ENCODE results near the gene DPH6. TPM values are rescaled to one million over a fixed set of nuclear protein-coding genes. Genes with fewer than 3 reads are reported as not detected.
"Not testable (repeated sequence)": the region's sequence is repeated elsewhere in the genome, so short reads cannot be mapped to it uniquely, and the experiment has no call there.

Gene DPH6
- total RNA-seq, 2 experiments from 2014 or later = 10.5 to 10.8 TPM

DNA sequence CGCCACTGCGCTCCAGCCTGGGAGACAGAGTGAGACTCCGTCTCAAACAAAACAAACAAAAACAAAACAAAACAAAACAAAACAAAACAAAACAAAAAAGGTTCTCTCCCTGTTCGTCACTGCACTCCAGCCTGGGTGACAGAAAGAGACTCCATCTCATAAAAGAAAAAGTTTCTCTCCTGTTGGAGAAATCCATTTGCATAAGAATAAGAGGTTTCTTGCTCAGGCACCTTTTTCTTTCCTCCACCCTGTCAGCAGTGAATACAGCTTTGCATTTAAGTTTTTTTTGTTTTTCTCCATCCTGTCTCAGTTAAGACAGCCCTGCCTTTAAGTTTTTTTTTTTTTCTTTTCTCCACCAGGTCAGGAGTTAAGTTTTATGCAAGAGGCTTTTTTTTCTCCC lies 109.5 kb downstream of the DPH6 start:
- H3K36me3 Mint-ChIP-seq (ENCODE audit: low read depth) = no peaks in the 10 kb centered on the region
- no peaks in the 10 kb centered on the region for H3K27me3 Mint-ChIP-seq
- CTCF ChIA-PET = interaction anchor here (3.3 kb wide), 1 partner anchor 8 kb away, joined by 15 read pairs; no protein-coding TSS in a partner anchor
- no peak overlapping the region for H3K4me3 Mint-ChIP-seq
- POLR2A ChIA-PET = no interaction called here
- H3K27ac Mint-ChIP-seq = no peak overlapping the region
- no peaks in the 10 kb centered on the region for H3K9me3 Mint-ChIP-seq
- no peaks in the 10 kb centered on the region for H3K4me1 Mint-ChIP-seq
- DNase-seq = no peak

GRCh38 chr15:35431281-35431680 lies 114.7 kb downstream of the DPH6 start:
- no peaks in the 10 kb centered on the region for H3K27me3 Mint-ChIP-seq
- no peak overlapping the region for H3K27ac Mint-ChIP-seq
- no peaks in the 10 kb centered on the region for H3K36me3 Mint-ChIP-seq (ENCODE audit: low read depth)
- no peaks in the 10 kb centered on the region for H3K9me3 Mint-ChIP-seq
- H3K4me3 Mint-ChIP-seq = no peak overlapping the region
- DNase-seq = no peak
- ChIA-PET POLR2A (no interaction called here), CTCF (no interaction called here)
- H3K4me1 Mint-ChIP-seq = no peaks in the 10 kb centered on the region

- ChIA-PET CTCF (interaction anchor here (0.9 kb wide), 1 partner anchor 14 kb away, joined by 4 read pairs; no protein-coding TSS in a partner anchor), POLR2A (no interaction called here)
- no peak overlapping the region for H3K27ac Mint-ChIP-seq
- no peak for DNase-seq
- H3K36me3 Mint-ChIP-seq (ENCODE audit: low read depth) = no peaks in the 10 kb centered on the region
- H3K9me3 Mint-ChIP-seq = no peaks in the 10 kb centered on the region
- H3K4me3 Mint-ChIP-seq = no peak overlapping the region
- no peaks in the 10 kb centered on the region for H3K4me1 Mint-ChIP-seq
- H3K27me3 Mint-ChIP-seq = no peaks in the 10 kb centered on the region
Observed at GRCh38 chr15:35430301-35430700, 115.7 kb downstream of the DPH6 start.

DNA sequence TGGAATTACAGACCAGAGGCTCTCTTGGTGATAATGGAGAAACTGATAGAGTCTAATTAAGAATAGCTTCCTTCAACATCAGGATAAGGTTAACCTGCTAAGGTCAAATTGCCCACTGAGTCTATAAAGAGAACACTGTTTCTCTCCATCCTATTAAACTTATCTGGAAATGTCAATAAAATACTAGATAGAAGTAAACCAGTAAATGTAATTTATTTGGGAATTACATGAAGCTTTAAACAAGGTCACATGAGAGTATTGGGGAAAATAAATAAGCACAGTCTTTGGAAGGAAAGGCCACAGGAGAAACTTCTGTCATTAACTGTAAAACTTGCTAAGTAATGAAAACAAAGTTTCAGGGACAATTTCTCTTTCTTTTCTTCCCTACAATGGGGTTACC lies 118.5 kb downstream of the DPH6 start:
- Mint-ChIP-seq H3K4me3 (no peak overlapping the region), H3K27me3 (no peaks in the 10 kb centered on the region), H3K4me1 (no peaks in the 10 kb centered on the region), H3K9me3 (no peaks in the 10 kb centered on the region), H3K36me3 (ENCODE audit: low read depth) (no peaks in the 10 kb centered on the region), H3K27ac (no peak overlapping the region)
- ChIA-PET CTCF (interaction anchor here (1.9 kb wide), 1 partner anchor 17 kb away, joined by 8 read pairs; no protein-coding TSS in a partner anchor), POLR2A (no interaction called here)
- no peak for DNase-seq

- CTCF ChIA-PET = interaction anchor here (1.9 kb wide), 1 partner anchor 17 kb away, joined by 8 read pairs; no protein-coding TSS in a partner anchor
- Mint-ChIP-seq H3K4me1 (no peaks in the 10 kb centered on the region), H3K9me3 (no peaks in the 10 kb centered on the region), H3K4me3 (no peak overlapping the region), H3K27me3 (no peaks in the 10 kb centered on the region), H3K27ac (no peak overlapping the region), H3K36me3 (ENCODE audit: low read depth) (no peaks in the 10 kb centered on the region)
- POLR2A ChIA-PET = no interaction called here
- DNase-seq = no peak
Observed at GRCh38 chr15:35427091-35427490, 118.9 kb downstream of the DPH6 start.

DNA sequence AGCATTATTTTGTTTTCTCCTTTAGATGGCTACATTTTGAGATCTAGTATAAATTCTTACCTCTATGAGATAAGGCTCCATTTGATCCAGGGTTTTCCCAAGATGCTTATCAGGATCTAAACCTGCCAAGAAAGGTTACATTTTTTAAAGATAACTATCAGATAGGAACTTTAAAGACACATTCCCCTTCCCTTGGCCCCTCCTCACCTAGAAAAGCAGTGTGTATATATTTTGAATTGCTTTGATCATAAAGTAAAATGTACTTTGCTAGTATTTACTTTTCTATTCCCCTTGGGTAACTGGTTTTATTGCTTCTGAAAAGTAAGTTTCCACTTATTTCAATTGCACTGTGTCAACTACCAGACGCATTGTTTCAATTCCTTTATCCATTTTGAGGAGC lies 135.2 kb downstream of the DPH6 start:
- Mint-ChIP-seq H3K27ac (no peak overlapping the region), H3K36me3 (ENCODE audit: low read depth) (no peaks in the 10 kb centered on the region)

DNA sequence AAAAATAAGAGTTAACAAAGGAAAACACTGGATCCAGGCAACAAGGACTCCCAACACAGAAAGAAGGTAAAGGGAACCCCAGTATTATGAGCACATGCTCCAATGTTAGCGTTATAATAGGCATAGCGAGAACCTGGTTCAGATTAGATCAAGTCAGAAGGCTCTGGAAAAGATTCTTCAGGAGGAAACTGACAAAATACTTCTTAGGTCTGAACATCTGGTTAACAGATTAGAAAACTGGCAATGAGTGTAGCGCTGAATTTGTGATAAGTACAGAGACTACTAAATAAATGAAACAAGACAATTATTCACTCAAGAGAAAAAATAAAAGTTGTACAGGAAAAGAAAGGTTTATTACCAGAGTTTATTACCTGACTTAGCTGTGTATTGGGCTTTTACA lies 146.1 kb downstream of the DPH6 start:
- no peaks in the 10 kb centered on the region for H3K27me3 Mint-ChIP-seq
- ChIA-PET POLR2A (no interaction called here), CTCF (no interaction called here)
- H3K9me3 Mint-ChIP-seq = no peaks in the 10 kb centered on the region
- DNase-seq = no peak
- H3K4me1 Mint-ChIP-seq = no peaks in the 10 kb centered on the region
- H3K4me3 Mint-ChIP-seq = no peak overlapping the region
- H3K27ac Mint-ChIP-seq = no peak overlapping the region
- no peaks in the 10 kb centered on the region for H3K36me3 Mint-ChIP-seq (ENCODE audit: low read depth)

More for the DNA sequence above, 135.2 kb downstream of the DPH6 start:
- H3K9me3 Mint-ChIP-seq = no peaks in the 10 kb centered on the region
- POLR2A ChIA-PET = no interaction called here
- no peak overlapping the region for H3K4me3 Mint-ChIP-seq
- no peak for DNase-seq
- CTCF ChIA-PET = no interaction called here
- no peaks in the 10 kb centered on the region for H3K4me1 Mint-ChIP-seq
- no peaks in the 10 kb centered on the region for H3K27me3 Mint-ChIP-seq

- Mint-ChIP-seq H3K27me3 (no peaks in the 10 kb centered on the region), H3K27ac (no peak overlapping the region), H3K36me3 (ENCODE audit: low read depth) (no peaks in the 10 kb centered on the region), H3K4me1 (no peaks in the 10 kb centered on the region), H3K4me3 (no peak overlapping the region), H3K9me3 (no peaks in the 10 kb centered on the region)
- POLR2A ChIA-PET = no interaction called here
- no peak for DNase-seq
- CTCF ChIA-PET = no interaction called here
Observed at GRCh38 chr15:35397027-35397426, 148.9 kb downstream of the DPH6 start.

DNA sequence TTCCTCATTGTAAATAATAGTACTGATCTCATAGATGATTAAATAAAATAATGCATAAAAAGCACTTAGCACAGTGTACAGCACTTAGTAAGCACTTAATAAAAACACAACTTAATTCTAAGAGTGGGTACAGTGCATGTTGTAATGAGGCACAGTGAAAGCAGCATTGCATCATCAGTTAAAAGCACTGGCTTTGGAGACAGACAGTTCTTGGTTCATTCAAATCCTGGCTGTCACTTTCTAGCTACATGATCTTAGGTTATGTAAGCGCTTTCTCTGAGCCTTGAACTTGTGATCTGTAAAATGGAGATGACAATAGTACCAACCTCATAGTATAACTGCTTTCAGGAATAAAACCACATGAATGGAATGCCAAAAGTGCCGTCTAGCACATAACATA lies 151.5 kb downstream of the DPH6 start:
- Mint-ChIP-seq H3K4me3 (no peak overlapping the region), H3K9me3 (no peaks in the 10 kb centered on the region), H3K4me1 (no peaks in the 10 kb centered on the region), H3K27me3 (no peaks in the 10 kb centered on the region), H3K27ac (no peak overlapping the region), H3K36me3 (ENCODE audit: low read depth) (no peaks in the 10 kb centered on the region)
- DNase-seq = no peak
- ChIA-PET CTCF (no interaction called here), POLR2A (no interaction called here)

DNA sequence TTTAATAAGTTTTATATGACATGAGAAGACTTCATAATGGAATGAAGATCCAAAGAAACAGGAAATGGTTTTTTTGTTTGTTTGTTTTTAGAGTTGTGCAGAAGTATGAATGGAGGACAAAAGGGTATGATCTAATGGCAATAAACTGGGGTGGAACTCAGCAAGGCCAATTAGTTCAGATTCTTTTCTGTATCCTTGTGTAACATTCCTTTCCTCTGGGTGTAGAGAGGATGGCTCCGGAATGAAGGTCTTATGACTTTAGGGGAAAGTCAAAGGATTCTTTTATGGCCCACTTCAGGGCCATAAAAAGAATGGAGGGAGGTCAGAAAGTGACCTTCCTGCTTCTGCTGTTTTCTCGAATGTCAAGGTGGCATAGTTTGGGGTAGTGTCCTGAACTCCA lies 152.6 kb downstream of the DPH6 start:
- Mint-ChIP-seq H3K27ac (no peak overlapping the region), H3K4me1 (no peaks in the 10 kb centered on the region), H3K27me3 (no peaks in the 10 kb centered on the region), H3K4me3 (no peak overlapping the region), H3K36me3 (ENCODE audit: low read depth) (no peaks in the 10 kb centered on the region), H3K9me3 (no peaks in the 10 kb centered on the region)
- DNase-seq = no peak
- ChIA-PET CTCF (no interaction called here), POLR2A (no interaction called here)

DNA sequence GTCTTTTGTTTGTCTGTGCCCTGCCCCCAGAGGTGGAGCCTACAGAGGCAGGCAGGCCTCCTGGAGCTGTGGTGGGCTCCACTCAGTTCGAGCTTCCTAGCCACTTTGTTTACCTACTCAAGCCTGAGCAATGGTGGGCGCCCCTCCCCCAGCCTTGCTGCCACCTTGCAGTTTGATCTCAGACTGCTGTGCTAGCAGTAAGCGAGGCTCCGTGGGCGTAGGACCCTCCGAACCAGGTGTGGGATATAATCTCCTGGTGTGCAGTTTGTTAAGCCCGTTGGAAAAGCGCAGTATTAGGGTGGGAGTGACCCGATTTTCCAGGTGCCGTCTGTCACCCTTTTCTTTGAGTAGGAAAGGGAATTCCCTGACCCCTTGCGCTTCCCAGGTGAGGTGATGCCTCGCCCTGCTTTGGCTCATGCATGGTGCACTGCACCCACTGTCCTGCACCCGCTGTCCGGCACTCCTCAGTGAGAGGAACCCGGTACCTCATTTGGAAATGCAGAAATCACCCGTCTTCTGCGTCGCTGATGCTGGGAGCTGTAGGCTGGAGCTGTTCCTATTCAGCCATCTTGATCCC lies 154.5 kb downstream of the DPH6 start:
- POLR2A ChIA-PET; H3K36me3 Mint-ChIP-seq (ENCODE audit: low read depth); H3K27me3 Mint-ChIP-seq; CTCF ChIA-PET; H3K4me1 Mint-ChIP-seq; DNase-seq; H3K9me3 Mint-ChIP-seq; H3K27ac Mint-ChIP-seq; H3K4me3 Mint-ChIP-seq: not testable (repeated sequence)

GRCh38 chr15:35383506-35383905 lies 162.5 kb downstream of the DPH6 start:
- no peaks in the 10 kb centered on the region for H3K4me1 Mint-ChIP-seq
- ChIA-PET POLR2A (no interaction called here), CTCF (no interaction called here)
- peaks cover 3% of the 10 kb centered on the region for H3K36me3 Mint-ChIP-seq (ENCODE audit: low read depth)
- no peak overlapping the region for H3K4me3 Mint-ChIP-seq
- H3K27ac Mint-ChIP-seq = no peak overlapping the region
- DNase-seq = no peak
- H3K27me3 Mint-ChIP-seq = no peaks in the 10 kb centered on the region
- H3K9me3 Mint-ChIP-seq = no peaks in the 10 kb centered on the region

GRCh38 chr15:35381328-35381727 lies 164.6 kb downstream of the DPH6 start:
- Mint-ChIP-seq H3K9me3 (peaks cover 7% of the 10 kb centered on the region), H3K4me3 (no peak overlapping the region), H3K27me3 (no peaks in the 10 kb centered on the region), H3K36me3 (ENCODE audit: low read depth) (peaks cover 3% of the 10 kb centered on the region), H3K27ac (no peak overlapping the region), H3K4me1 (no peaks in the 10 kb centered on the region)
- DNase-seq = no peak
- CTCF ChIA-PET = no interaction called here
- POLR2A ChIA-PET = no interaction called here

DNA sequence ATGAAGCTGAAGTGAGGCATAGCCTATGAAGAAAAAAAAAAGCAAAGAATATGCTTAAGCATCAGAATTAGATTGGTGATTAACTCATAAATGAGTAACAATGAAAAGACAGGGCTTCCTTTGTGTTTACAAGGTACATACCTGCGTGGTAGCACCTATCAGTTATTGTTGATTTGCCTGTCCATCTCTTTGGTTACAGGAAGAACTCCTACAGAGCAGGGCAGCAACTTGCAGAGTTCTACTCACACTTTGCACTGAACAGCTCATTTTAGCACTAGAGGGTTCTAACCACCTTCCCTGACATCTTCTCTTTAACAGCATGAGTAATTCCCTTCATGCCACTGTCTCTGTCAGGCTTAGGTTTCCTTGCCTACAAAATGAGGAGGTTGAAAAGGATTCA lies 166.0 kb downstream of the DPH6 start:
- Mint-ChIP-seq H3K27me3 (no peaks in the 10 kb centered on the region), H3K9me3 (peaks cover 7% of the 10 kb centered on the region), H3K27ac (no peak overlapping the region), H3K4me1 (no peaks in the 10 kb centered on the region), H3K4me3 (no peak overlapping the region), H3K36me3 (ENCODE audit: low read depth) (peaks cover 3% of the 10 kb centered on the region)
- no peak for DNase-seq
- ChIA-PET CTCF (no interaction called here), POLR2A (no interaction called here)

- DNase-seq; H3K4me3 Mint-ChIP-seq; H3K27me3 Mint-ChIP-seq; H3K9me3 Mint-ChIP-seq; H3K4me1 Mint-ChIP-seq; H3K36me3 Mint-ChIP-seq (ENCODE audit: low read depth); POLR2A ChIA-PET; H3K27ac Mint-ChIP-seq; CTCF ChIA-PET: not testable (repeated sequence)
Observed at GRCh38 chr15:35378454-35378853, 167.5 kb downstream of the DPH6 start.

Data from activated CD4-positive, alpha-beta memory T cell treated with anti-CD3 and anti-CD28 coated beads, Interleukin-2, amount 10 ng/mL, durations not matched to agents 7 days and 5 days (primary cell).